Measurements from ENCODE around the gene IL18RAP. TPM values are rescaled to one million over a fixed set of nuclear protein-coding genes. Genes with fewer than 3 reads are reported as not detected.

Gene IL18RAP
- total and polyA plus RNA-seq, 2 donors from 2014 or later = 2.0 TPM; not detected in 1

DNA sequence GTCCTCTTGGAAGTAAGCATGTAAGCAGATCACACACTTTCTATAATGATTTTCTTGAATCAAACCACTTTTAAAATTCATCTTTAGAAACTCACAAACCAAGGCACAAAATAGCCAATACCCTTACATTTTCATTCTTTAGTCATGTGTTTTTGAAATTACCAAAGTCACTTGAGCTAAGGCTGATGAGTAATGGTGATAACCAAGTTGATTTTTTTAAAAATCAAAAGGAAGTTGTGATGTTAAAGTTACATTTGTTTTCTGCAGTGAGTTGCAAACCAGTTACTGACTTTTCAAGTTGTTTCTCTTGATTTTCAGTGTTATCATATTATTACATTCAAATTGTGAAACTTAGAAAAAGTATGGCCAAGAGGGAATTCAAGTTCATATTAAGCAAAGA is 21.5 kb upstream of the IL18RAP start:
- FAIRE-seq = peak; percentile 38
- DNase-seq = no peak
- no peaks in the 10 kb centered on the region for H3K27me3 ChIP-seq (ENCODE audit: control insufficient read depth, insufficient read depth, low read length)
- no peaks in the 10 kb centered on the region for H3K36me3 ChIP-seq (ENCODE audit: control insufficient read depth in 2 of 3, insufficient read depth in 3 of 3, low read length in 3 of 3)
- no peak overlapping the region for H3K4me3 ChIP-seq (ENCODE audit: low read length in 3 of 3)
- H3K4me1 ChIP-seq (ENCODE audit: control insufficient read depth in 2 of 3, insufficient read depth in 2 of 3, low read depth in 1 of 3, low read length in 3 of 3) = peaks cover 0 to 2% (median 0%) of the 10 kb centered on the region in 3 donors
- TF ChIP-seq, protein P1, sequence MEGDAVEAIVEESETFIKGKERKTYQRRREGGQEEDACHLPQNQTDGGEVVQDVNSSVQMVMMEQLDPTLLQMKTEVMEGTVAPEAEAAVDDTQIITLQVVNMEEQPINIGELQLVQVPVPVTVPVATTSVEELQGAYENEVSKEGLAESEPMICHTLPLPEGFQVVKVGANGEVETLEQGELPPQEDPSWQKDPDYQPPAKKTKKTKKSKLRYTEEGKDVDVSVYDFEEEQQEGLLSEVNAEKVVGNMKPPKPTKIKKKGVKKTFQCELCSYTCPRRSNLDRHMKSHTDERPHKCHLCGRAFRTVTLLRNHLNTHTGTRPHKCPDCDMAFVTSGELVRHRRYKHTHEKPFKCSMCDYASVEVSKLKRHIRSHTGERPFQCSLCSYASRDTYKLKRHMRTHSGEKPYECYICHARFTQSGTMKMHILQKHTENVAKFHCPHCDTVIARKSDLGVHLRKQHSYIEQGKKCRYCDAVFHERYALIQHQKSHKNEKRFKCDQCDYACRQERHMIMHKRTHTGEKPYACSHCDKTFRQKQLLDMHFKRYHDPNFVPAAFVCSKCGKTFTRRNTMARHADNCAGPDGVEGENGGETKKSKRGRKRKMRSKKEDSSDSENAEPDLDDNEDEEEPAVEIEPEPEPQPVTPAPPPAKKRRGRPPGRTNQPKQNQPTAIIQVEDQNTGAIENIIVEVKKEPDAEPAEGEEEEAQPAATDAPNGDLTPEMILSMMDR (IDR thresholded peaks at IDR 0.05; ENCODE audit: borderline replicate concordance, extremely low read depth, insufficient read depth) = no peak
- no peak overlapping the region for H3K27ac ChIP-seq (ENCODE audit: low read depth in 2 of 2, low read length in 2 of 2)
- no peak overlapping the region for H3K9ac ChIP-seq (ENCODE audit: low read length in 3 of 3)
- intact Hi-C loops (cut with DNase I) = no loop called here
- no peaks in the 10 kb centered on the region for H3K9me3 ChIP-seq (ENCODE audit: control insufficient read depth in 2 of 3, insufficient read depth in 1 of 3, low read length in 3 of 3)

DNA sequence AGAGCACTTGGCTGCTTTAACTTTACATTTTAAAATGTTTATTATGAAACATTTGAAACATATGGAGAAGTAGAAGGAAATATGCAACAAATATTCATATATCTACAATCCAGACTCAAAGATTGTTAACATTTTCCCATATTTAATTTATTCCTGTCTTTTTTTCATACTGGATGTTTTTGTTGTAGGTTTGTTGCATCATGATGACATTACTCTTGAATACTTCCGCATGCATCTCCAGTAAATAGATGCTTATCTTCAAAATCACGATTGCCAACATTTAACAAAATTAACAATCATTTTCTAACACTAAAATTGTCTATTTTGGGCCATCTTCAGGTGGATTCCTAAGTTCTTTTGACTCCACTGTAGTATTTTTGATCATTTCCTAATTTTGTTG is 21.1 kb upstream of the IL18RAP start:
- FAIRE-seq (no peak), DNase-seq (no peak)
- intact Hi-C loops (cut with DNase I) = no loop called here
- Histone ChIP-seq H3K4me3 (ENCODE audit: low read length in 3 of 3) (no peak overlapping the region), H3K27me3 (ENCODE audit: control insufficient read depth, insufficient read depth, low read length) (no peaks in the 10 kb centered on the region), H3K27ac (ENCODE audit: low read depth in 2 of 2, low read length in 2 of 2) (no peak overlapping the region), H3K4me1 (ENCODE audit: control insufficient read depth in 2 of 3, insufficient read depth in 2 of 3, low read depth in 1 of 3, low read length in 3 of 3) (peaks cover 0 to 2% (median 0%) of the 10 kb centered on the region in 3 donors), H3K9ac (ENCODE audit: low read length in 3 of 3) (no peak overlapping the region), H3K9me3 (ENCODE audit: control insufficient read depth in 2 of 3, insufficient read depth in 1 of 3, low read length in 3 of 3) (no peaks in the 10 kb centered on the region), H3K36me3 (ENCODE audit: control insufficient read depth in 2 of 3, insufficient read depth in 3 of 3, low read length in 3 of 3) (no peaks in the 10 kb centered on the region)
- TF ChIP-seq, protein P1 (IDR thresholded peaks at IDR 0.05; ENCODE audit: borderline replicate concordance, extremely low read depth, insufficient read depth) = no peak

DNA sequence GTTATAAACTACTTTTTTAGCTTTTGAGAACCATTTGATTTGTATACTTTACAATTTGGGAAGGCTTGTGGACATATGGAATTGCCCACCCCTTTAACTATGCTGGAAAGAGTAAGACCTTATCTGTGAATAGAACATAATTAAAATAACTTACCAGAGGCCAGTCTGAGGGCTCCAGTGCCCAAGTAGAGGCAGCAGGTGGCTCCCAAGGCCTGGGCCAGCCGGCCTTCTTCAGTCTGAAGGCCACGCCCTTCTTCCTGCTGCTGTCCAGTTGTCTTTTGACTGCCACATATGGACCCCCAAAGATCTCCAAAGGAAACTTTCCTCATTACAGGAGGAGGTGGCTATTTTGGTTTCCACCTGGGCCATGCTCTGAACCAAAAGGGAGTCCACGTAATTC is 12.0 kb upstream of the IL18RAP start:
- no peak for FAIRE-seq
- intact Hi-C loops (cut with DNase I) = no loop called here
- TF ChIP-seq, protein P1 (IDR thresholded peaks at IDR 0.05; ENCODE audit: borderline replicate concordance, extremely low read depth, insufficient read depth) = no peak
- Histone ChIP-seq H3K27ac (ENCODE audit: low read depth in 2 of 2, low read length in 2 of 2) (no peak overlapping the region), H3K4me3 (ENCODE audit: low read length in 3 of 3) (no peak overlapping the region), H3K36me3 (ENCODE audit: control insufficient read depth in 2 of 3, insufficient read depth in 3 of 3, low read length in 3 of 3) (no peaks in the 10 kb centered on the region), H3K9ac (ENCODE audit: low read length in 3 of 3) (no peak overlapping the region), H3K4me1 (ENCODE audit: control insufficient read depth in 2 of 3, insufficient read depth in 2 of 3, low read depth in 1 of 3, low read length in 3 of 3) (no peaks in the 10 kb centered on the region), H3K9me3 (ENCODE audit: control insufficient read depth in 2 of 3, insufficient read depth in 1 of 3, low read length in 3 of 3) (no peaks in the 10 kb centered on the region), H3K27me3 (ENCODE audit: control insufficient read depth, insufficient read depth, low read length) (no peaks in the 10 kb centered on the region)
- DNase-seq = no peak

DNA sequence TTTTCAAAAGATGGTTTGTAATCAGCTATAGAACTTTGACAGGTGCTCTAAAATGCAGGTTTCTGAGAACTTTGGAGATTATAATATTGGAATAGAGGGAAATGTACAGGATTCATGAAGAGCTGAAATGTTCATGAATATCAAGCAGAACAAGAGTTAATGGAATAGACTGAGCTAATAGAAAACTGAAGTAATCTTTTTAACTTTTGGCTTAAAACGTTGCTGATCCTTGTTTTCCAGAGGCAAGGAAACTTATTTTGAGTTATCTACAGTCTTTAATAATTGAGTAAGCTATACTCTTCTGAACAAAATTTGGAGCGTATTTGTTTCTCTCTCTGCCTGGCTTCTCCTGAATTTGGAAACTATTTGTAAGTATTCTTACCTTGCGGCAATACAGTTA is 10.8 kb upstream of the IL18RAP start:
- no peak for FAIRE-seq
- no peaks in the 10 kb centered on the region for H3K36me3 ChIP-seq (ENCODE audit: control insufficient read depth in 2 of 3, insufficient read depth in 3 of 3, low read length in 3 of 3)
- DNase-seq = no peak
- H3K4me3 ChIP-seq (ENCODE audit: low read length in 3 of 3) = no peak overlapping the region
- H3K27ac ChIP-seq (ENCODE audit: low read depth in 2 of 2, low read length in 2 of 2) = no peak overlapping the region
- H3K27me3 ChIP-seq (ENCODE audit: control insufficient read depth, insufficient read depth, low read length) = no peaks in the 10 kb centered on the region
- no peaks in the 10 kb centered on the region for H3K9me3 ChIP-seq (ENCODE audit: control insufficient read depth in 2 of 3, insufficient read depth in 1 of 3, low read length in 3 of 3)
- no peak overlapping the region for H3K9ac ChIP-seq (ENCODE audit: low read length in 3 of 3)
- H3K4me1 ChIP-seq (ENCODE audit: control insufficient read depth in 2 of 3, insufficient read depth in 2 of 3, low read depth in 1 of 3, low read length in 3 of 3) = no peaks in the 10 kb centered on the region
- intact Hi-C loops (cut with DNase I) = no loop called here
- TF ChIP-seq, protein P1 (IDR thresholded peaks at IDR 0.05; ENCODE audit: borderline replicate concordance, extremely low read depth, insufficient read depth) = no peak
